Measurements from ENCODE around the gene LAT. TPM values are rescaled to one million over a fixed set of nuclear protein-coding genes. Genes with fewer than 3 reads are reported as not detected.

The LAT gene
- 0.33 and 0.87 TPM in 2 replicates for total RNA-seq

GRCh38 chr16:28984619-28985135 is at the start of gene LAT:
Gene LAT, plus strand, starts transcription at chr16:28985052. Its CDS starts 366 bp downstream, at chr16:28985418.

GRCh38 chr16:28950648-28951409 is 34.0 kb upstream of the LAT start, which contains the start of gene NFATC2IP:
Gene NFATC2IP, plus strand, starts transcription at chr16:28950937. Its CDS starts 75 bp downstream, at chr16:28951012.

GRCh38 chr16:28974437-28975157 is 10.3 kb upstream of the LAT start, which contains the start of gene SPNS1:
Gene SPNS1, plus strand, starts transcription at chr16:28974778. Its CDS starts 374 bp downstream, at chr16:28975152.

Other genes with a start within 250 kb of the LAT start
- gene NPIPB9, start 233.3 kb upstream of the LAT start, total RNA-seq, result 4.1 and 4.3 TPM in 2 replicates
- gene ATXN2L, start 162.1 kb upstream of the LAT start, total RNA-seq, result 62.1 and 67.1 TPM in 2 replicates
- 126 and 136 TPM in 2 replicates for gene TUFM, start 138.7 kb upstream of the LAT start, total RNA-seq
- gene SH2B1, start 121.2 kb upstream of the LAT start, total RNA-seq, result 10.3 and 12.0 TPM in 2 replicates
- gene ATP2A1, start 106.6 kb upstream of the LAT start, total RNA-seq, result 0.22 and 0.25 TPM in 2 replicates
- 38.7 and 42.5 TPM in 2 replicates for gene RABEP2, start 59.8 kb upstream of the LAT start, total RNA-seq
- not detected in 2 replicates for gene CD19, start 53.1 kb upstream of the LAT start, total RNA-seq
- 14.1 and 21.6 TPM in 2 replicates for gene NFATC2IP, start 34.1 kb upstream of the LAT start, total RNA-seq
- gene SPNS1, start 10.3 kb upstream of the LAT start, total RNA-seq, result 23.7 and 32.6 TPM in 2 replicates